ENCODE results near the gene NHERF2.

The NHERF2 gene

GRCh38 chr16:2023092-2024031 lies 3.3 kb upstream of the NHERF2 start:
- peak; percentile 87 to 90 for DNase-seq (ENCODE audit: low read depth in 2 of 2)
- H3K4me3 ChIP-seq (replicated peaks in 1 of 2; ENCODE audit: low read depth in 2 of 2, low read length in 2 of 2) = peak overlapping the region; percentile 21 to 36
- TF ChIP-seq CTCF (IDR thresholded peaks at IDR 0.05; ENCODE audit: low read depth, low read length) = peak; percentile 91

GRCh38 chr16:2024032-2024420 lies 2.7 kb upstream of the NHERF2 start:
- no peak for TF ChIP-seq CTCF (IDR thresholded peaks at IDR 0.05; ENCODE audit: low read depth, low read length)
- no peak overlapping the region for H3K4me3 ChIP-seq (replicated peaks in 1 of 2; ENCODE audit: low read depth in 2 of 2, low read length in 2 of 2)
- no peak for DNase-seq (ENCODE audit: low read depth in 2 of 2)

- no peak for TF ChIP-seq CTCF (IDR thresholded peaks at IDR 0.05; ENCODE audit: low read depth, low read length)
- H3K4me3 ChIP-seq (replicated peaks in 1 of 2; ENCODE audit: low read depth in 2 of 2, low read length in 2 of 2) = no peak overlapping the region
- no peak for DNase-seq (ENCODE audit: low read depth in 2 of 2)
Measured at GRCh38 chr16:2025251-2025650, 1.5 kb upstream of the NHERF2 start.

- TF ChIP-seq CTCF (IDR thresholded peaks at IDR 0.05; ENCODE audit: low read depth, low read length) = no peak
- DNase-seq (ENCODE audit: low read depth in 2 of 2) = no peak
- peak overlapping the region in 1 of 2 donors; percentile 36 for H3K4me3 ChIP-seq (replicated peaks in 1 of 2; ENCODE audit: low read depth in 2 of 2, low read length in 2 of 2)
Measured at GRCh38 chr16:2025878-2026460, 733 bp upstream of the NHERF2 start.

GRCh38 chr16:2027024-2028010 lies 615 bp downstream of the NHERF2 start:
- peak; percentile 32 to 68 for DNase-seq (ENCODE audit: low read depth in 2 of 2)
- peak overlapping the region; percentile 59 to 67 for H3K4me3 ChIP-seq (replicated peaks in 1 of 2; ENCODE audit: low read depth in 2 of 2, low read length in 2 of 2)
- TF ChIP-seq CTCF (IDR thresholded peaks at IDR 0.05; ENCODE audit: low read depth, low read length) = no peak

- no peak for DNase-seq (ENCODE audit: low read depth in 2 of 2)
- TF ChIP-seq CTCF (IDR thresholded peaks at IDR 0.05; ENCODE audit: low read depth, low read length) = no peak
- peak overlapping the region in 1 of 2 donors; percentile 67 for H3K4me3 ChIP-seq (replicated peaks in 1 of 2; ENCODE audit: low read depth in 2 of 2, low read length in 2 of 2)
Measured at GRCh38 chr16:2028146-2028545, 1.4 kb downstream of the NHERF2 start.
